Activated B cell treated with CpG ODN at 0.5 μM for 24 hours (primary cell): ENCODE data around the gene FARS2. TPM values are rescaled to one million over a fixed set of nuclear protein-coding genes. Genes with fewer than 3 reads are reported as not detected.

Experiments
- ATAC-seq: fragments of 200-7000 bp; cut with Tn5 transposase; one replicate; pipeline ENCODE4 v1.10.0; 2021; ENCODE audit warnings: low read depth, mild to moderate bottlenecking, moderate library complexity
- CTCF ChIA-PET: fragments of 350-600 bp; sonication (Branson Sonifier 250); formaldehyde crosslinking; loops from one replicate; lab custom pipeline; 2021; ENCODE audit warnings: antibody characterized with exemption; lab: Charles Lee
- POLR2A ChIA-PET: fragments of 350-600 bp; sonication (Branson Sonifier 250); formaldehyde crosslinking; loops from one replicate; lab custom pipeline; 2021; ENCODE audit warnings: antibody characterized with exemption; lab: Charles Lee
- DNase-seq: peaks from one replicate; pipeline ENCODE4 v3.0.0; 2022
- H3K27ac Mint-ChIP-seq: one replicate; pipeline ENCODE4 v1.8.0; 2020; ENCODE audit warnings: mixed read lengths
- H3K27me3 Mint-ChIP-seq: one replicate; pipeline ENCODE4 v1.8.0; 2021; ENCODE audit warnings: mixed read lengths
- H3K36me3 Mint-ChIP-seq: one replicate; pipeline ENCODE4 v1.8.0; 2021; ENCODE audit warnings: low read depth, mixed read lengths
- H3K4me1 Mint-ChIP-seq: one replicate; pipeline ENCODE4 v1.8.0; 2021; ENCODE audit warnings: mixed read lengths
- H3K4me3 Mint-ChIP-seq: one replicate; pipeline ENCODE4 v1.8.0; 2020; ENCODE audit warnings: mild to moderate bottlenecking, mixed read lengths
- H3K9me3 Mint-ChIP-seq: one replicate; pipeline ENCODE4 v1.8.0; 2020; ENCODE audit warnings: mixed read lengths
- CTCF ChIP-seq: fragments of 200-600 bp; IDR thresholded peaks from one replicate; pipeline ENCODE4 v1.8.0; 2022; ENCODE audit warnings: antibody characterized with exemption, mild to moderate bottlenecking
- intact Hi-C: fragments of 100-400 bp; cut with micrococcal nuclease; formaldehyde crosslinking; loops from one replicate; pipeline ENCODE4 v1.15.1; 2024
- total RNA-seq: library from RNA; stranded (reverse); gene quantifications from 2 replicates; pipeline ENCODE4 v1.2.3, GENCODE V29; 2022

FARS2 gene
- total RNA-seq, 1 donor from 2014 or later = 32.7 TPM

GRCh38 chr6:5302220-5302946 lies 41.1 kb downstream of the FARS2 start:
- CTCF ChIA-PET = interaction anchor here (0.6 to 4.2 kb wide), 31 partner anchors 10 to 170 kb away, joined by 3 to 93 read pairs (median 5); partner anchors contain the start of genes FARS2 and LYRM4
- DNase-seq (peak; percentile 24), ATAC-seq (peak; percentile 86)
- POLR2A ChIA-PET = interaction anchor here (1.0 to 2.8 kb wide), 9 partner anchors 11 to 159 kb away, joined by 4 to 37 read pairs (median 6); partner anchors contain the start of genes FARS2 and LYRM4
- no peaks in the 10 kb centered on the region for H3K9me3 Mint-ChIP-seq
- peak overlapping the region; percentile 84 for H3K27ac Mint-ChIP-seq
- H3K4me1 Mint-ChIP-seq = peaks cover 44% of the 10 kb centered on the region
- H3K27me3 Mint-ChIP-seq = no peaks in the 10 kb centered on the region
- intact Hi-C loops = no loop called here
- peak overlapping the region; percentile 77 for H3K4me3 Mint-ChIP-seq
- TF ChIP-seq CTCF = no peak
- H3K36me3 Mint-ChIP-seq = no peaks in the 10 kb centered on the region

GRCh38 chr6:5302995-5303622 lies 41.8 kb downstream of the FARS2 start:
- ChIA-PET CTCF (interaction anchor here (0.6 to 4.2 kb wide), 33 partner anchors 10 to 246 kb away, joined by 3 to 93 read pairs (median 5); partner anchors contain the start of genes FARS2 and LYRM4), POLR2A (interaction anchor here (1.0 to 2.8 kb wide), 9 partner anchors 12 to 159 kb away, joined by 4 to 37 read pairs (median 6); partner anchors contain the start of genes FARS2 and LYRM4)
- no peaks in the 10 kb centered on the region for H3K27me3 Mint-ChIP-seq
- no peak for TF ChIP-seq CTCF
- H3K9me3 Mint-ChIP-seq = no peaks in the 10 kb centered on the region
- H3K27ac Mint-ChIP-seq = peak overlapping the region; percentile 84
- H3K4me1 Mint-ChIP-seq = peaks cover 40% of the 10 kb centered on the region
- peak; percentile 40 for DNase-seq
- no peaks in the 10 kb centered on the region for H3K36me3 Mint-ChIP-seq
- peak; percentile 70 for ATAC-seq
- H3K4me3 Mint-ChIP-seq = peak overlapping the region; percentile 77
- intact Hi-C loops = loop anchor here (1.0 kb wide), 7 partner anchors 25 to 246 kb away; partner anchors contain the start of gene LYRM4

- ATAC-seq (no peak), DNase-seq (no peak)
- CTCF ChIA-PET = interaction anchor here (0.7 to 4.2 kb wide), 27 partner anchors 9 to 247 kb away, joined by 3 to 93 read pairs (median 5); partner anchors contain the start of genes FARS2 and LYRM4
- POLR2A ChIA-PET = interaction anchor here (1.0 to 2.8 kb wide), 7 partner anchors 12 to 160 kb away, joined by 4 to 37 read pairs (median 12); partner anchors contain the start of genes FARS2 and LYRM4
- no peak for TF ChIP-seq CTCF
- Mint-ChIP-seq H3K27ac (peak overlapping the region; percentile 84), H3K4me1 (peaks cover 34% of the 10 kb centered on the region), H3K36me3 (no peaks in the 10 kb centered on the region), H3K4me3 (peak overlapping the region; percentile 77), H3K27me3 (no peaks in the 10 kb centered on the region), H3K9me3 (no peaks in the 10 kb centered on the region)
- intact Hi-C loops = loop anchor here (1.0 kb wide), 7 partner anchors 25 to 246 kb away; partner anchors contain the start of gene LYRM4
Measured at GRCh38 chr6:5303682-5304081, 42.4 kb downstream of the FARS2 start.

- no peaks in the 10 kb centered on the region for H3K36me3 Mint-ChIP-seq
- POLR2A ChIA-PET = no interaction called here
- intact Hi-C loops = no loop called here
Measured at GRCh38 chr6:5305968-5306626, 44.8 kb downstream of the FARS2 start.

More at GRCh38 chr6:5305968-5306626, 44.8 kb downstream of the FARS2 start:
- CTCF ChIA-PET = interaction anchor here (4.2 kb wide), 1 partner anchor 163 kb away, joined by 93 read pairs; no protein-coding TSS in a partner anchor
- DNase-seq = no peak
- no peak for ATAC-seq
- peaks cover 24% of the 10 kb centered on the region for H3K4me1 Mint-ChIP-seq
- H3K9me3 Mint-ChIP-seq = no peaks in the 10 kb centered on the region
- no peak for TF ChIP-seq CTCF
- no peak overlapping the region for H3K4me3 Mint-ChIP-seq
- H3K27ac Mint-ChIP-seq = no peak overlapping the region
- H3K27me3 Mint-ChIP-seq = no peaks in the 10 kb centered on the region
